IPS-NIHi11 (cell line): ENCODE data around the gene TAF4B.
"Not testable (repeated sequence)": the region's sequence is repeated elsewhere in the genome, so short reads cannot be mapped to it uniquely, and the experiment has no call there.

Experiments used
- DNase-seq: peaks from one replicate; pipeline ENCODE4 v3.0.0; 2012; ENCODE audit warnings: mixed read lengths, low spot score

Gene TAF4B

GRCh38 chr18:26238718-26239117 is 12.5 kb downstream of the TAF4B start:
- DNase-seq, result not testable (repeated sequence)

- not testable (repeated sequence) for DNase-seq
These were observed 16.1 kb downstream of the TAF4B start for GRCh38 chr18:26242392-26242791.

- not testable (repeated sequence) for DNase-seq
These were observed 19.2 kb downstream of the TAF4B start for GRCh38 chr18:26245434-26245833.

- no peak for DNase-seq
These were observed 26.2 kb downstream of the TAF4B start for GRCh38 chr18:26252411-26252810.

GRCh38 chr18:26254808-26255207 is 28.6 kb downstream of the TAF4B start:
- not testable (repeated sequence) for DNase-seq

- DNase-seq, result no peak
These were observed 29.7 kb downstream of the TAF4B start for GRCh38 chr18:26255695-26256622.

GRCh38 chr18:26258711-26259110 is 32.5 kb downstream of the TAF4B start:
- DNase-seq, result no peak

- not testable (repeated sequence) for DNase-seq
These were observed 33.2 kb downstream of the TAF4B start for GRCh38 chr18:26259416-26259815.

GRCh38 chr18:26262156-26262555 is 35.9 kb downstream of the TAF4B start:
- DNase-seq, result no peak

GRCh38 chr18:26267357-26267930 is 41.2 kb downstream of the TAF4B start:
- no peak for DNase-seq

GRCh38 chr18:26268454-26268853 is 42.2 kb downstream of the TAF4B start:
- no peak for DNase-seq

GRCh38 chr18:26271917-26272549 is 45.8 kb downstream of the TAF4B start:
- DNase-seq, result no peak

GRCh38 chr18:26277374-26277773 is 51.1 kb downstream of the TAF4B start:
- DNase-seq, result no peak

GRCh38 chr18:26279428-26279827 is 53.2 kb downstream of the TAF4B start:
- no peak for DNase-seq

GRCh38 chr18:26286008-26286407 is 59.8 kb downstream of the TAF4B start:
- no peak for DNase-seq

GRCh38 chr18:26287644-26288043 is 61.4 kb downstream of the TAF4B start:
- DNase-seq, result no peak

GRCh38 chr18:26290385-26290784 is 64.1 kb downstream of the TAF4B start:
- no peak for DNase-seq

GRCh38 chr18:26293982-26294381 is 67.7 kb downstream of the TAF4B start:
- no peak for DNase-seq

- DNase-seq, result no peak
These were observed 71.9 kb downstream of the TAF4B start for GRCh38 chr18:26298107-26298506.

GRCh38 chr18:26301681-26302080 is 75.4 kb downstream of the TAF4B start:
- no peak for DNase-seq

GRCh38 chr18:26303222-26303621 is 77.0 kb downstream of the TAF4B start:
- not testable (repeated sequence) for DNase-seq

- no peak for DNase-seq
These were observed 78.3 kb downstream of the TAF4B start for GRCh38 chr18:26304511-26304910.
